GM12878 (cell line): ENCODE measurements around the gene KIF15. TPM values are rescaled to one million over a fixed set of nuclear protein-coding genes. Genes with fewer than 3 reads are reported as not detected.

Source experiments
- ATAC-seq: fragments of 200-7000 bp; cut with Tn5 transposase; 3 replicates; pipeline ENCODE4 v1.9.1; 2020; ENCODE audit warnings: mild to moderate bottlenecking, moderate library complexity
- BruUV-seq: library from RNA; stranded (reverse); fragments of 400-500 nt; replicated peaks from 2 replicates; lab custom pipeline; 2021; lab: Mats Ljungman, UMichigan
- CTCF ChIA-PET: fragments of 300-600 bp; sonication (Branson Sonifier 250); formaldehyde crosslinking; extraction: SDS; loops from one replicate; lab custom pipeline; 2021; ENCODE audit warnings: inconsistent platforms; lab: Yijun Ruan, JAX
- POLR2A ChIA-PET: fragments of 350-600 bp; formaldehyde crosslinking; extraction: SDS; loops from one replicate; lab custom pipeline; 2021; ENCODE audit warnings: inconsistent platforms; lab: Charles Lee
- RAD21 ChIA-PET: fragments of 300-600 bp; sonication (Branson Sonifier 250); formaldehyde crosslinking; loops from one replicate; lab custom pipeline; 2023; ENCODE audit warnings: antibody characterized with exemption; ENCODE audit not compliant: unreplicated experiment; lab: Charles Lee
- SMC1A ChIA-PET: fragments of 300-600 bp; sonication (Branson Sonifier 250); formaldehyde crosslinking; loops from one replicate; lab custom pipeline; 2023; ENCODE audit not compliant: unreplicated experiment, uncharacterized antibody; lab: Charles Lee
- DNase-seq: peaks from one replicate; pipeline ENCODE4 v3.0.0-alpha.2; 2011; ENCODE audit warnings: low read depth, low spot score
- FAIRE-seq: peaks from 3 replicates; lab custom pipeline; 2011; peaks lifted over from hg19 to GRCh38; lab: Jason Lieb, UNC
- H2AFZ ChIP-seq: 2 replicates; pipeline ENCODE4 v1.6.0; 2011; ENCODE audit warnings: low read depth, low read length, control low read depth; ENCODE audit not compliant: control insufficient read depth
- H3K27ac ChIP-seq: 2 replicates; pipeline ENCODE4 v1.5.1; 2011; ENCODE audit warnings: control low read depth; ENCODE audit not compliant: control insufficient read depth, insufficient read depth
- H3K27me3 ChIP-seq, 2 experiments: replicated peaks in 1 of 2; 2 replicates each; pipeline versions ENCODE4 v1.6.0 to v1.6.1; 2011; ENCODE audit warnings: low read length in 1 of 2; ENCODE audit not compliant: control insufficient read depth in 2 of 2, insufficient read depth in 2 of 2
- H3K36me3 ChIP-seq, 2 experiments: 2 replicates each; pipeline ENCODE4 v1.5.1; 2011; ENCODE audit warnings: low read length in 1 of 2; ENCODE audit not compliant: control insufficient read depth in 2 of 2, insufficient read depth in 2 of 2
- H3K4me1 ChIP-seq: 2 replicates; pipeline ENCODE4 v1.6.1; 2011; ENCODE audit warnings: mild to moderate bottlenecking, low read length, moderate library complexity, mixed read lengths; ENCODE audit not compliant: control insufficient read depth, insufficient read depth
- H3K4me2 ChIP-seq: 2 replicates; pipeline ENCODE4 v1.6.0; 2011; ENCODE audit warnings: control low read depth; ENCODE audit not compliant: control insufficient read depth, insufficient read depth
- H3K4me3 ChIP-seq: fragments of 200-600 bp; sonication (generic); 2 replicates; pipeline ENCODE4 v1.5.1; 2016
- H3K79me2 ChIP-seq: 2 replicates; pipeline ENCODE4 v1.6.0; 2011; ENCODE audit warnings: low read length; ENCODE audit not compliant: control insufficient read depth, insufficient read depth
- H3K9ac ChIP-seq: 2 replicates; pipeline ENCODE4 v1.8.0; 2011; ENCODE audit warnings: low read length, control low read depth, mixed read lengths; ENCODE audit not compliant: control insufficient read depth, insufficient read depth
- H3K9me3 ChIP-seq: replicated peaks from 3 replicates; pipeline ENCODE4 v1.5.1; 2011; ENCODE audit warnings: mild to moderate bottlenecking, low read length; ENCODE audit not compliant: control insufficient read depth, insufficient read depth
- H4K20me1 ChIP-seq: 2 replicates; pipeline ENCODE4 v1.6.0; 2011; ENCODE audit not compliant: control insufficient read depth, insufficient read depth
- ATF7 ChIP-seq: fragments of 450-650 bp; IDR thresholded peaks from 2 replicates; pipeline ENCODE4 v1.6.1; 2016; ENCODE audit warnings: low read depth, mild to moderate bottlenecking
- CHD1 ChIP-seq: IDR thresholded peaks from 2 replicates; pipeline ENCODE4 v1.6.1; 2012; ENCODE audit warnings: low read depth, low read length, improper control_type of control experiment
- CREM ChIP-seq: IDR thresholded peaks from 2 replicates; pipeline ENCODE4 v1.6.1; 2014; ENCODE audit warnings: antibody characterized with exemption, low read depth
- EZH2 ChIP-seq: IDR thresholded peaks from 2 replicates; pipeline ENCODE4 v1.6.1; 2012; ENCODE audit warnings: low read depth, mild to moderate bottlenecking, control low read depth, inconsistent platforms, low read length, borderline replicate concordance; ENCODE audit not compliant: control insufficient read depth
- SMAD5 ChIP-seq: IDR thresholded peaks from 2 replicates; pipeline ENCODE4 v1.6.1; 2016; ENCODE audit warnings: antibody characterized with exemption, low read depth
- WGBS: methylation state at CpG from one replicate; pipeline ENCODE4 v1.1.6; 2016; ENCODE audit warnings: low lambda C conversion rate; ENCODE audit not compliant: insufficient replicate concordance, insufficient coverage; ENCODE audit errors: missing lambda C conversion rate; 5-methylcytosine and 5-hydroxymethylcytosine counted together
- in situ Hi-C: fragments of 300-500 bp; cut with MboI; formaldehyde crosslinking; loops from 9 replicates; pipeline ENCODE4 v1.14.3; 2018; ENCODE audit warnings: mixed read lengths
- intact Hi-C: fragments of 100-400 bp; cut with micrococcal nuclease; formaldehyde crosslinking; loops from one replicate; pipeline ENCODE4 v1.14.2; 2022; ENCODE audit not compliant: unreplicated experiment
- polyA plus RNA-seq, 11 experiments: library from polyadenylated mRNA; depleted of rRNA in 4 of 11; unstranded in 6 of 11; stranded (reverse) in 5 of 11; fragments of >200 nt; fragmentation: Nextera tagmentation in 4 of 11; fragmentation: Illumina TruSeq in 1 of 11; extraction: Ambion mirVana in 4 of 11; extraction: Trizol in 1 of 11; gene quantifications; 1 replicate in 1 of 11; 2 replicates in 10 of 11; pipeline versions ENCODE4 v1.2.1 to v1.2.3, GENCODE V29; 2011 to 2016; ENCODE audit warnings: inconsistent platforms in 2 of 11, missing spikeins in 2 of 11, low read depth in 1 of 11
- total RNA-seq, 4 experiments: library from RNA; depleted of rRNA in 3 of 4; stranded (reverse); fragments of >200 nt in 3 of 4; fragmentation: Illumina TruSeq in 1 of 4; extraction: Trizol in 1 of 4; gene quantifications; 2 replicates each; pipeline versions ENCODE4 v1.2.1 to v1.2.3, GENCODE V29; 2013 to 2021
- TF ChIP-seq, protein P1 (sequence below): fragments of 450-650 bp; IDR thresholded peaks from 2 replicates; pipeline ENCODE4 v1.6.1; 2018; ENCODE audit warnings: mild to moderate bottlenecking, low read depth, moderate library complexity; ENCODE audit not compliant: partially characterized antibody

KIF15 gene
- total and polyA plus RNA-seq, 10 of the 15 experiments (the other 5 are each of a cell fraction or from before 2014, with no cell fraction given), result 12.3 to 51.8 (median 26.0) TPM

- Histone ChIP-seq H3K9me3 (peaks cover 6% of the 10 kb centered on the region), H2AFZ (no peak overlapping the region), H4K20me1 (no peaks in the 10 kb centered on the region), H3K36me3 (peaks cover 14% of the 10 kb centered on the region in 2 experiments), H3K4me1 (no peaks in the 10 kb centered on the region), H3K4me2 (no peak overlapping the region), H3K9ac (no peak overlapping the region), H3K27ac (no peak overlapping the region), H3K4me3 (no peak overlapping the region), H3K79me2 (no peaks in the 10 kb centered on the region), H3K27me3 (no peaks in the 10 kb centered on the region)
- ChIA-PET POLR2A (interaction anchor here (0.9 kb wide), 1 partner anchor 12 kb away, joined by 3 read pairs; no protein-coding TSS in a partner anchor), RAD21 (no interaction called here), SMC1A (interaction anchor here (1.0 kb wide), 1 partner anchor 16 kb away, joined by 3 read pairs; no protein-coding TSS in a partner anchor), CTCF (no interaction called here)
- no TSS peak for BruUV-seq
- FAIRE-seq (no peak), DNase-seq (no peak), ATAC-seq (no peak)
- 98% methylated on average over 7 of the region's 7 CpGs for WGBS
- TF ChIP-seq, protein P1, sequence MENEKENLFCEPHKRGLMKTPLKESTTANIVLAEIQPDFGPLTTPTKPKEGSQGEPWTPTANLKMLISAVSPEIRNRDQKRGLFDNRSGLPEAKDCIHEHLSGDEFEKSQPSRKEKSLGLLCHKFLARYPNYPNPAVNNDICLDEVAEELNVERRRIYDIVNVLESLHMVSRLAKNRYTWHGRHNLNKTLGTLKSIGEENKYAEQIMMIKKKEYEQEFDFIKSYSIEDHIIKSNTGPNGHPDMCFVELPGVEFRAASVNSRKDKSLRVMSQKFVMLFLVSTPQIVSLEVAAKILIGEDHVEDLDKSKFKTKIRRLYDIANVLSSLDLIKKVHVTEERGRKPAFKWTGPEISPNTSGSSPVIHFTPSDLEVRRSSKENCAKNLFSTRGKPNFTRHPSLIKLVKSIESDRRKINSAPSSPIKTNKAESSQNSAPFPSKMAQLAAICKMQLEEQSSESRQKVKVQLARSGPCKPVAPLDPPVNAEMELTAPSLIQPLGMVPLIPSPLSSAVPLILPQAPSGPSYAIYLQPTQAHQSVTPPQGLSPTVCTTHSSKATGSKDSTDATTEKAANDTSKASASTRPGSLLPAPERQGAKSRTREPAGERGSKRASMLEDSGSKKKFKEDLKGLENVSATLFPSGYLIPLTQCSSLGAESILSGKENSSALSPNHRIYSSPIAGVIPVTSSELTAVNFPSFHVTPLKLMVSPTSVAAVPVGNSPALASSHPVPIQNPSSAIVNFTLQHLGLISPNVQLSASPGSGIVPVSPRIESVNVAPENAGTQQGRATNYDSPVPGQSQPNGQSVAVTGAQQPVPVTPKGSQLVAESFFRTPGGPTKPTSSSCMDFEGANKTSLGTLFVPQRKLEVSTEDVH, result no peak
- no peak for TF ChIP-seq ATF7
- TF ChIP-seq CHD1, result no peak
- TF ChIP-seq EZH2, result no peak
- no peak for TF ChIP-seq CREM
- no peak for TF ChIP-seq SMAD5
- intact Hi-C loops (no loop called here), in situ Hi-C loops (no loop called here)
These were observed 71.8 kb downstream of the KIF15 start for GRCh38 chr3:44833394-44833793.
